CD4-positive, CD25-positive, alpha-beta regulatory T cell (primary cell): Measurements from ENCODE around the gene HLF. TPM values are rescaled to one million over a fixed set of nuclear protein-coding genes. Genes with fewer than 3 reads are reported as not detected.

Source experiments
- ATAC-seq, 2 donors: fragments of 150-1000 bp; cut with Tn5 transposase; one replicate each; pipeline ENCODE4 v1.10.0; 2021; ENCODE audit warnings: low read depth in 2 of 2, moderate number of reproducible peaks in 2 of 2, moderate library complexity in 1 of 2
- DNase-seq, 3 donors: peaks; one replicate each; pipeline versions ENCODE4 v3.0.0 to v3.0.0-alpha.2; 2012 to 2022; ENCODE audit warnings: mixed read lengths in 1 of 3
- H3K27ac ChIP-seq: one replicate; pipeline ENCODE4 v1.7.0; 2013; ENCODE audit warnings: mild to moderate bottlenecking, low read length; ENCODE audit not compliant: insufficient read depth, poor library complexity, severe bottlenecking
- H3K27me3 ChIP-seq: one replicate; pipeline ENCODE4 v1.7.0; 2013; ENCODE audit warnings: low read length; ENCODE audit not compliant: control insufficient read depth, insufficient read depth
- H3K36me3 ChIP-seq: one replicate; pipeline ENCODE4 v1.7.0; 2013; ENCODE audit warnings: mild to moderate bottlenecking, low read length, moderate library complexity; ENCODE audit not compliant: control insufficient read depth, insufficient read depth
- H3K4me1 ChIP-seq: 2 replicates; pipeline ENCODE4 v1.7.0; 2013; ENCODE audit warnings: mild to moderate bottlenecking, low read length; ENCODE audit not compliant: insufficient read depth, control insufficient read depth, poor library complexity, severe bottlenecking
- H3K4me3 ChIP-seq: one replicate; pipeline ENCODE4 v1.7.0; 2013; ENCODE audit warnings: low read depth, mild to moderate bottlenecking, low read length, moderate library complexity
- H3K9me3 ChIP-seq, 2 experiments: 1 replicate in 1 of 2; 2 replicates in 1 of 2; pipeline ENCODE4 v1.7.0; 2013; ENCODE audit warnings: low read length in 2 of 2, mild to moderate bottlenecking in 1 of 2, moderate library complexity in 1 of 2; ENCODE audit not compliant: control insufficient read depth in 2 of 2
- H3K27ac Mint-ChIP-seq, 3 donors: one replicate each; pipeline ENCODE4 v1.8.0; 2020 to 2022; ENCODE audit warnings: mild to moderate bottlenecking in 3 of 3, mixed read lengths in 3 of 3, moderate library complexity in 2 of 3
- H3K27me3 Mint-ChIP-seq: one replicate; pipeline ENCODE4 v1.8.0; 2022; ENCODE audit warnings: mild to moderate bottlenecking, mixed read lengths
- H3K36me3 Mint-ChIP-seq: one replicate; pipeline ENCODE4 v1.8.0; 2020; ENCODE audit warnings: mixed read lengths
- H3K4me1 Mint-ChIP-seq, 4 donors: one replicate each; pipeline ENCODE4 v1.8.0; 2020 to 2022; ENCODE audit warnings: mixed read lengths in 4 of 4, mild to moderate bottlenecking in 1 of 4
- H3K4me3 Mint-ChIP-seq, 4 donors: one replicate each; pipeline ENCODE4 v1.8.0; 2020 to 2022; ENCODE audit warnings: mild to moderate bottlenecking in 4 of 4, mixed read lengths in 4 of 4, moderate library complexity in 3 of 4
- H3K9me3 Mint-ChIP-seq, 7 donors: one replicate each; pipeline ENCODE4 v1.8.0; 2020 to 2022; ENCODE audit warnings: mixed read lengths in 7 of 7, mild to moderate bottlenecking in 3 of 7, moderate library complexity in 2 of 7
- polyA plus RNA-seq, 4 donors: library from polyadenylated mRNA; unstranded; fragments of 300-500 nt; fragmentation: Illumina TruSeq; gene quantifications; one replicate each; pipeline ENCODE4 v1.2.3, GENCODE V29; 2021
- total RNA-seq: library from RNA; stranded (reverse); gene quantifications from one replicate; pipeline ENCODE4 v1.2.3, GENCODE V29; 2022

The HLF gene
- total and polyA plus RNA-seq, 5 donors from 2014 or later = 0.28 to 2.1 (median 0.66) TPM

DNA sequence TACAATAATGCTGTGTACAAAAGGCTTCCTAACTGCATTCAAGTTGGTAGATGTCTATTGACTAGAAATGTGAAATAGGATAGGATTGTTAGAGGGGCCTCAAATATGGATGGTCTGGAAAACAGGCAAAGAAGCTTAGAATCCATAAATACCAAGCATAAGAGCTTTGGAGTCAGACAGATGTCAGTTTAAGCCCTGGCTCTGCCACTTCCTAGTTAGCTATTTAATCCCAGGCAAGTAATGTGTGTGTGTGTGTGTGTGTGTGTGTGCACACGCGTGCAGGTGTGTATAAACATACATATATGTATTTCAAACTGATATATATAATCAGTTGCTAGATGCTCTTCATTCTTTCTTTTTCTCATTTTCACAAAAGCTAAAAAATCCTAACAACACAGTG, 90.2 kb downstream of the HLF start:
- Mint-ChIP-seq H3K4me1 (peaks cover 0 to 6% (median 4%) of the 10 kb centered on the region in 4 donors), H3K36me3 (no peaks in the 10 kb centered on the region), H3K27ac (no peak overlapping the region), H3K4me3 (no peak overlapping the region), H3K27me3 (peaks cover 12% of the 10 kb centered on the region), H3K9me3 (peaks cover 0 to 4% (median 0%) of the 10 kb centered on the region in 7 donors)
- no peaks in the 10 kb centered on the region for H3K36me3 ChIP-seq
- H3K27ac ChIP-seq = no peak overlapping the region
- DNase-seq (no peak), ATAC-seq (no peak)
- H3K4me1 ChIP-seq = no peaks in the 10 kb centered on the region
- no peak overlapping the region for H3K4me3 ChIP-seq
- H3K27me3 ChIP-seq = peaks cover 1% of the 10 kb centered on the region
- H3K9me3 ChIP-seq = no peaks in the 10 kb centered on the region

DNA sequence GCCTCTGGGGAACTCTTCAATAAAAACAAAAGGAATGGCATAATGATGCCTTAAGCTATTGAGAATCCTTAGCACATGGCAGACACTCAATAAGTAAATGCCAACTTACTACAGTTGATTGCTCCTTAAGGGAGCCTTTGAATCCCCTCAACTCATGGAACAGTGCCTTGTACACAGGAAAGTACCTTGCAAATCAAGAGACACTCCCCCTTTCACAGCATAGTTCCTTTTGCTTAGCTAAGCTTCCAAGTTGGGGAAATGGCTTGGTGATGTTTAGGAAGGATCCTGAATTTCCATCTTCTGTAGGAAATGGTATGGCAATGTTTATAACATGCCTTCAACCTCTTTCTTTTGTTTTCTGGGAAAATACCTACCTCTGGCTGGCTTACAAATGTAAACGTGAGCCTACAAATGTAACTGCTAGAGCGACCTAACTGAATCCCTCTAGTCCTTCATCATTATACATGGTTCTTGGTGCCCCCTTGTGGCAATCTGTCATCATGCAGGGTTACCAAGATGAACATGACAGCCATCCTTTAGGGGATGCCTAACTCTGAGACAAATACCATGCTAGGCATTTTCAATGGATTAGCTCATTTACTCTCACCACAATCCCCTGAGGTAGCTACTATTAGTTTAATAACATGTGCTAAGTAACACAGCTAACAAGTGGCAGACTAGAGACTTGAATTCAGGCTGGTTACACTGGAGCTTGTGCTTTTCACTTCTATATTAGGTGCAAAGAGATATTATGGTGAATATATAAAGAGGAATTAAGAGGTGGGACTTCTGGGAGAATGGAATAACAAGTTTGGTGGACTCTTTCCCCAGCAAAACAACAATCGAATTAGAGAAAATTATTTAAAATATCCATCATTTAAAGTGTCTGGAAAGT, 91.9 kb downstream of the HLF start:
- H3K27ac ChIP-seq = no peak overlapping the region
- peaks cover 0 to 6% (median 4%) of the 10 kb centered on the region in 4 donors for H3K4me1 Mint-ChIP-seq
- H3K4me3 Mint-ChIP-seq = no peak overlapping the region
- ATAC-seq (peak; percentile 88 to 90), DNase-seq (peak; percentile 42 to 85 (median 52))
- H3K36me3 Mint-ChIP-seq = no peaks in the 10 kb centered on the region
- H3K4me3 ChIP-seq = no peak overlapping the region
- H3K9me3 ChIP-seq = peaks cover 10 to 14% of the 10 kb centered on the region in 2 experiments
- no peaks in the 10 kb centered on the region for H3K4me1 ChIP-seq
- H3K27me3 ChIP-seq = peaks cover 5% of the 10 kb centered on the region
- peaks cover 21% of the 10 kb centered on the region for H3K27me3 Mint-ChIP-seq
- H3K9me3 Mint-ChIP-seq = peaks cover 0 to 10% (median 2%) of the 10 kb centered on the region in 7 donors
- H3K27ac Mint-ChIP-seq = no peak overlapping the region
- no peaks in the 10 kb centered on the region for H3K36me3 ChIP-seq

GRCh38 chr17:55360971-55361370, 96.2 kb downstream of the HLF start:
- Histone ChIP-seq H3K27me3 (peaks cover 7% of the 10 kb centered on the region), H3K27ac (no peak overlapping the region), H3K4me1 (no peaks in the 10 kb centered on the region), H3K36me3 (no peaks in the 10 kb centered on the region), H3K4me3 (no peak overlapping the region), H3K9me3 (peaks cover 10 to 19% of the 10 kb centered on the region in 2 experiments)
- DNase-seq (no peak), ATAC-seq (no peak)
- Mint-ChIP-seq H3K27ac (no peak overlapping the region), H3K4me1 (peaks cover 0 to 6% (median 4%) of the 10 kb centered on the region in 4 donors), H3K4me3 (no peak overlapping the region), H3K9me3 (peaks cover 0 to 10% (median 4%) of the 10 kb centered on the region in 7 donors), H3K36me3 (no peaks in the 10 kb centered on the region), H3K27me3 (peaks cover 24% of the 10 kb centered on the region)

DNA sequence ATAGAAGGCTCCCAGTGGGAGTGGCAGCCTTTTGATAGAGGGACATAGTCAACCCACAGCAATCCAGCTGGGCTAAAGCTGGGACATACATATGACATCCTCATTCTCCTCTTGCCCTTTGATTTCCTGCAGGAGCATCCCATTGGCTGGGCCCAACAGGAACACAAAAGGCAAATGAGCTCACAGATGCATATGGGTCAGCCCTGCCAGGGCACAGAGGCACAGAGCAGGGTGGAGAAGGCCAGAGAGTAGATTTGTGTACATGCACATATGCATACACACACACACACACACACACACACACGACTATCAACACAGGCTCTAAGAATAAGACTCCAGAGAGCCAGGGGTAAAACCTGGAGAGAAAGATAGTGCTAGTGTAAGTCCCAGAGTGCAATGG, 98.3 kb downstream of the HLF start:
- H3K9me3 ChIP-seq = peaks cover 10 to 19% of the 10 kb centered on the region in 2 experiments
- DNase-seq = no peak
- H3K36me3 ChIP-seq = no peaks in the 10 kb centered on the region
- Mint-ChIP-seq H3K9me3 (peaks cover 0 to 10% (median 4%) of the 10 kb centered on the region in 7 donors), H3K27ac (no peak overlapping the region), H3K4me3 (no peak overlapping the region), H3K27me3 (peaks cover 25% of the 10 kb centered on the region), H3K4me1 (no peaks in the 10 kb centered on the region), H3K36me3 (no peaks in the 10 kb centered on the region)
- H3K27me3 ChIP-seq = peaks cover 10% of the 10 kb centered on the region
- no peak overlapping the region for H3K4me3 ChIP-seq
- H3K27ac ChIP-seq = no peak overlapping the region
- ATAC-seq = no peak
- H3K4me1 ChIP-seq = no peaks in the 10 kb centered on the region

DNA sequence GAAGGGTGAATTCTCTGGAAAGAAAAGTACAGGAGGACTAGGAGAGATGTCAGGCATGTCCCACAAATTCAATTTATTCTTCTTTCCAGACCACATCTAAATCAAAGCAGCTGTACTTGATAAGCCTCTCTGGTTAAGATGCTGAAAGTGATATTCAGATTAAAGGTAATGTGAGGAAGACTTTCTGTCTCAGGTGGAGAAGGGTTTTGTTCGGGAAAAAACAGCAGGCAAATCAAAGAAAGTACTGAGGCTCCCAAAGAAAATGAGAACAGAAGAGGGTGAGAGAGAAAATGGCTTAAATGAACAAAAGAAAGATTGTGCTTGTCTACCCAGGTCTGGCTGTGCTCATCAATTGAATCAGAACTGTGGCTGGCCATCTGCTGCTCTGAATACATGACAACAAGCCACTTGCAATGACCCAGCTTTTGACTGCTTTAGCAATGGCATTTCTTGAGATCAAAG, 101.3 kb downstream of the HLF start:
- no peak overlapping the region for H3K4me3 Mint-ChIP-seq
- H3K27me3 Mint-ChIP-seq = peaks cover 15% of the 10 kb centered on the region
- DNase-seq (no peak), ATAC-seq (no peak)
- no peaks in the 10 kb centered on the region for H3K4me1 ChIP-seq
- no peaks in the 10 kb centered on the region for H3K4me1 Mint-ChIP-seq
- H3K36me3 Mint-ChIP-seq = no peaks in the 10 kb centered on the region
- H3K9me3 ChIP-seq = peaks cover 4 to 11% of the 10 kb centered on the region in 2 experiments
- H3K36me3 ChIP-seq = no peaks in the 10 kb centered on the region
- peaks cover 10% of the 10 kb centered on the region for H3K27me3 ChIP-seq
- no peak overlapping the region for H3K27ac Mint-ChIP-seq
- peaks cover 0 to 4% (median 2%) of the 10 kb centered on the region in 7 donors for H3K9me3 Mint-ChIP-seq
- no peak overlapping the region for H3K4me3 ChIP-seq
- H3K27ac ChIP-seq = no peak overlapping the region

- ATAC-seq = no peak
- H3K36me3 ChIP-seq = no peaks in the 10 kb centered on the region
- no peak overlapping the region for H3K27ac Mint-ChIP-seq
- H3K27me3 Mint-ChIP-seq = peaks cover 10% of the 10 kb centered on the region
- no peaks in the 10 kb centered on the region for H3K4me1 Mint-ChIP-seq
- H3K4me3 Mint-ChIP-seq = no peak overlapping the region
- no peak overlapping the region for H3K27ac ChIP-seq
- no peaks in the 10 kb centered on the region for H3K9me3 ChIP-seq
- peaks cover 3% of the 10 kb centered on the region for H3K27me3 ChIP-seq
- no peak for DNase-seq
- no peaks in the 10 kb centered on the region for H3K4me1 ChIP-seq
- peaks cover 0 to 13% (median 2%) of the 10 kb centered on the region in 7 donors for H3K9me3 Mint-ChIP-seq
- H3K36me3 Mint-ChIP-seq = peaks cover 6% of the 10 kb centered on the region
- H3K4me3 ChIP-seq = no peak overlapping the region
These were observed 103.9 kb downstream of the HLF start for GRCh38 chr17:55368706-55369105.
